Lung microvascular endothelial cell (primary cell): Measurements from ENCODE around the gene ATF7. TPM values are rescaled to one million over a fixed set of nuclear protein-coding genes. Genes with fewer than 3 reads are reported as not detected.
"Not testable (repeated sequence)": the region's sequence is repeated elsewhere in the genome, so short reads cannot be mapped to it uniquely, and the experiment has no call there.

Source experiments
- DNase-seq, 2 donors: peaks; one replicate each; pipeline versions ENCODE4 v3.0.0 to v3.0.0-alpha.2; 2010; ENCODE audit warnings: low read depth in 2 of 2
- total RNA-seq: library from RNA; depleted of rRNA; stranded (reverse); fragments of >200 nt; gene quantifications from 2 replicates; pipeline ENCODE4 v1.2.1, GENCODE V29; 2014

ATF7 gene
- total RNA-seq, 1 donor from 2014 or later = 10.5 TPM

- DNase-seq = no peak
These were observed 58.0 kb downstream of the ATF7 start for GRCh38 chr12:53567961-53568808.

GRCh38 chr12:53565376-53565775 is 60.8 kb downstream of the ATF7 start:
- DNase-seq = not testable (repeated sequence)

GRCh38 chr12:53564941-53565340 is 61.2 kb downstream of the ATF7 start:
- DNase-seq = peak in 1 of 2 donors; percentile 79

GRCh38 chr12:53564278-53564677 is 61.9 kb downstream of the ATF7 start:
- DNase-seq = no peak

- DNase-seq = no peak
These were observed 62.6 kb downstream of the ATF7 start for GRCh38 chr12:53563452-53564028.

- peak; percentile 88 to 94 for DNase-seq
These were observed 64.6 kb downstream of the ATF7 start for GRCh38 chr12:53561590-53561953.

- peak in 1 of 2 donors; percentile 58 for DNase-seq
These were observed 65.1 kb downstream of the ATF7 start for GRCh38 chr12:53560912-53561589.

- peak; percentile 44 to 83 for DNase-seq
These were observed 65.8 kb downstream of the ATF7 start for GRCh38 chr12:53560351-53560750.

GRCh38 chr12:53558631-53559030 is 67.6 kb downstream of the ATF7 start:
- DNase-seq = no peak

GRCh38 chr12:53552361-53553327 is 73.5 kb downstream of the ATF7 start:
- no peak for DNase-seq

- DNase-seq = no peak
These were observed 74.3 kb downstream of the ATF7 start for GRCh38 chr12:53551889-53552291.

GRCh38 chr12:53550595-53550994 is 75.6 kb downstream of the ATF7 start:
- peak in 1 of 2 donors; percentile 33 for DNase-seq

- DNase-seq = not testable (repeated sequence)
These were observed 76.1 kb downstream of the ATF7 start for GRCh38 chr12:53550131-53550530.

GRCh38 chr12:53548354-53548753 is 77.8 kb downstream of the ATF7 start:
- DNase-seq = not testable (repeated sequence)

GRCh38 chr12:53543539-53543938 is 82.6 kb downstream of the ATF7 start:
- peak; percentile 87 to 88 for DNase-seq

- DNase-seq = no peak
These were observed 86.7 kb downstream of the ATF7 start for GRCh38 chr12:53539526-53539925.

- peak; percentile 40 to 58 for DNase-seq
These were observed 87.9 kb downstream of the ATF7 start for GRCh38 chr12:53538209-53538689.

GRCh38 chr12:53536962-53537361 is 89.2 kb downstream of the ATF7 start:
- DNase-seq = no peak

GRCh38 chr12:53533471-53533870 is 92.7 kb downstream of the ATF7 start:
- DNase-seq = no peak

- no peak for DNase-seq
These were observed 93.4 kb downstream of the ATF7 start for GRCh38 chr12:53532524-53533445.
